ENCODE data around the gene ANXA2. TPM values are rescaled to one million over a fixed set of nuclear protein-coding genes. Genes with fewer than 3 reads are reported as not detected.

ANXA2 gene
- total and polyA plus RNA-seq, 4 donors, result 62.7 to 138 (median 107) TPM

- no peaks in the 10 kb centered on the region for H3K4me1 ChIP-seq (ENCODE audit: control insufficient read depth in 4 of 4, insufficient read depth in 4 of 4, low read length in 3 of 4)
- H3K4me3 ChIP-seq (ENCODE audit: low read depth in 1 of 3, low read length in 3 of 3), result no peak overlapping the region
- TF ChIP-seq, protein P1, sequence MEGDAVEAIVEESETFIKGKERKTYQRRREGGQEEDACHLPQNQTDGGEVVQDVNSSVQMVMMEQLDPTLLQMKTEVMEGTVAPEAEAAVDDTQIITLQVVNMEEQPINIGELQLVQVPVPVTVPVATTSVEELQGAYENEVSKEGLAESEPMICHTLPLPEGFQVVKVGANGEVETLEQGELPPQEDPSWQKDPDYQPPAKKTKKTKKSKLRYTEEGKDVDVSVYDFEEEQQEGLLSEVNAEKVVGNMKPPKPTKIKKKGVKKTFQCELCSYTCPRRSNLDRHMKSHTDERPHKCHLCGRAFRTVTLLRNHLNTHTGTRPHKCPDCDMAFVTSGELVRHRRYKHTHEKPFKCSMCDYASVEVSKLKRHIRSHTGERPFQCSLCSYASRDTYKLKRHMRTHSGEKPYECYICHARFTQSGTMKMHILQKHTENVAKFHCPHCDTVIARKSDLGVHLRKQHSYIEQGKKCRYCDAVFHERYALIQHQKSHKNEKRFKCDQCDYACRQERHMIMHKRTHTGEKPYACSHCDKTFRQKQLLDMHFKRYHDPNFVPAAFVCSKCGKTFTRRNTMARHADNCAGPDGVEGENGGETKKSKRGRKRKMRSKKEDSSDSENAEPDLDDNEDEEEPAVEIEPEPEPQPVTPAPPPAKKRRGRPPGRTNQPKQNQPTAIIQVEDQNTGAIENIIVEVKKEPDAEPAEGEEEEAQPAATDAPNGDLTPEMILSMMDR (IDR thresholded peaks at IDR 0.05; ENCODE audit: low read depth, low read length, missing input control), result no peak
- H3K27me3 ChIP-seq (ENCODE audit: control insufficient read depth in 4 of 4, insufficient read depth in 4 of 4, low read length in 3 of 4), result no peaks in the 10 kb centered on the region
- 89% methylated on average over 4 of the region's 4 CpGs for WGBS
- no peak overlapping the region for H3K27ac ChIP-seq (ENCODE audit: low read depth in 1 of 2, low read length in 2 of 2)
- no peak for DNase-seq (ENCODE audit: low spot score)
- H3K36me3 ChIP-seq (ENCODE audit: control insufficient read depth in 4 of 4, insufficient read depth in 3 of 4, low read depth in 1 of 4, low read length in 3 of 4), result no peaks in the 10 kb centered on the region
- H3K9ac ChIP-seq (ENCODE audit: low read depth in 1 of 2, low read length in 2 of 2), result no peak overlapping the region
- H3K9me3 ChIP-seq (ENCODE audit: control insufficient read depth in 4 of 4, low read length in 3 of 4), result no peaks in the 10 kb centered on the region
Measured at GRCh38 chr15:60316961-60317360, 80.8 kb downstream of the ANXA2 start.

- Histone ChIP-seq H3K9ac (ENCODE audit: low read depth in 1 of 2, low read length in 2 of 2) (no peak overlapping the region), H3K4me3 (ENCODE audit: low read depth in 1 of 3, low read length in 3 of 3) (no peak overlapping the region), H3K27me3 (ENCODE audit: control insufficient read depth in 4 of 4, insufficient read depth in 4 of 4, low read length in 3 of 4) (no peaks in the 10 kb centered on the region), H3K36me3 (ENCODE audit: control insufficient read depth in 4 of 4, insufficient read depth in 3 of 4, low read depth in 1 of 4, low read length in 3 of 4) (no peaks in the 10 kb centered on the region), H3K4me1 (ENCODE audit: control insufficient read depth in 4 of 4, insufficient read depth in 4 of 4, low read length in 3 of 4) (no peaks in the 10 kb centered on the region), H3K27ac (ENCODE audit: low read depth in 1 of 2, low read length in 2 of 2) (no peak overlapping the region), H3K9me3 (ENCODE audit: control insufficient read depth in 4 of 4, low read length in 3 of 4) (no peaks in the 10 kb centered on the region)
- WGBS, result 56% methylated on average over 4 of the region's 4 CpGs
- no peak for DNase-seq (ENCODE audit: low spot score)
- TF ChIP-seq MAX (IDR thresholded peaks at IDR 0.05), result no peak
- no peak for TF ChIP-seq TAF1 (conservative IDR thresholded peaks at IDR 0.05)
- TF ChIP-seq, protein P1 (IDR thresholded peaks at IDR 0.05; ENCODE audit: low read depth, low read length, missing input control), result no peak
- TF ChIP-seq HNF4A (conservative IDR thresholded peaks at IDR 0.05), result no peak
- no peak for TF ChIP-seq SP1 (IDR thresholded peaks at IDR 0.05)
- TF ChIP-seq ZBTB33 (IDR thresholded peaks at IDR 0.05), result no peak
- no peak for TF ChIP-seq FOXA2 (IDR thresholded peaks at IDR 0.05)
- no peak for TF ChIP-seq RXRA (IDR thresholded peaks at IDR 0.05)
- TF ChIP-seq NR2F2 (IDR thresholded peaks at IDR 0.05), result no peak
- no peak for TF ChIP-seq JUND (IDR thresholded peaks at IDR 0.05)
- no peak for TF ChIP-seq HNF4G (IDR thresholded peaks at IDR 0.05)
- no peak for TF ChIP-seq EGR1 (IDR thresholded peaks at IDR 0.05; ENCODE audit: low read depth in 2 of 2)
- TF ChIP-seq, protein P2, sequence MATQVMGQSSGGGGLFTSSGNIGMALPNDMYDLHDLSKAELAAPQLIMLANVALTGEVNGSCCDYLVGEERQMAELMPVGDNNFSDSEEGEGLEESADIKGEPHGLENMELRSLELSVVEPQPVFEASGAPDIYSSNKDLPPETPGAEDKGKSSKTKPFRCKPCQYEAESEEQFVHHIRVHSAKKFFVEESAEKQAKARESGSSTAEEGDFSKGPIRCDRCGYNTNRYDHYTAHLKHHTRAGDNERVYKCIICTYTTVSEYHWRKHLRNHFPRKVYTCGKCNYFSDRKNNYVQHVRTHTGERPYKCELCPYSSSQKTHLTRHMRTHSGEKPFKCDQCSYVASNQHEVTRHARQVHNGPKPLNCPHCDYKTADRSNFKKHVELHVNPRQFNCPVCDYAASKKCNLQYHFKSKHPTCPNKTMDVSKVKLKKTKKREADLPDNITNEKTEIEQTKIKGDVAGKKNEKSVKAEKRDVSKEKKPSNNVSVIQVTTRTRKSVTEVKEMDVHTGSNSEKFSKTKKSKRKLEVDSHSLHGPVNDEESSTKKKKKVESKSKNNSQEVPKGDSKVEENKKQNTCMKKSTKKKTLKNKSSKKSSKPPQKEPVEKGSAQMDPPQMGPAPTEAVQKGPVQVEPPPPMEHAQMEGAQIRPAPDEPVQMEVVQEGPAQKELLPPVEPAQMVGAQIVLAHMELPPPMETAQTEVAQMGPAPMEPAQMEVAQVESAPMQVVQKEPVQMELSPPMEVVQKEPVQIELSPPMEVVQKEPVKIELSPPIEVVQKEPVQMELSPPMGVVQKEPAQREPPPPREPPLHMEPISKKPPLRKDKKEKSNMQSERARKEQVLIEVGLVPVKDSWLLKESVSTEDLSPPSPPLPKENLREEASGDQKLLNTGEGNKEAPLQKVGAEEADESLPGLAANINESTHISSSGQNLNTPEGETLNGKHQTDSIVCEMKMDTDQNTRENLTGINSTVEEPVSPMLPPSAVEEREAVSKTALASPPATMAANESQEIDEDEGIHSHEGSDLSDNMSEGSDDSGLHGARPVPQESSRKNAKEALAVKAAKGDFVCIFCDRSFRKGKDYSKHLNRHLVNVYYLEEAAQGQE (IDR thresholded peaks at IDR 0.05), result no peak
- no peak for TF ChIP-seq ATF3 (IDR thresholded peaks at IDR 0.05)
Measured at GRCh38 chr15:60315878-60316277, 81.9 kb downstream of the ANXA2 start.

Data from liver (tissue), 9 donors.